ENCODE data around the gene PCNX2.

DNA sequence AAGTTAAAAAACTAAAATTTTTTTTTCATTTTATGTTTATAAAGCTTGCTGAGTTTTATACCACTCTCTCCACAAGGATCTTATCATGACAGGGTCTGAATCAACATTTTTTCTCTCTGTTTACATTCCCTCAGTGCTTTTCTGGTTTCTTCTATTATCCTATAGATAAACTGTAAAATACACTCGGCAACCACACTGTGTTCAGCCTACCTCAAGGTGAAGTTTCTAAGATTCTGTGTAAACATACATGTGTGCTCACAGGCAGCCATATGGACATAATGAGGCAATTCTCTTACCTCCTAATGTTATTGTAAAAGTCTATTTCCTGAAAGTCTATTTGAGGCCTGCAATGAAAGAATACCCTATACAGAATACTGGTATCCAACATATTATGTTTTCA lies 230.5 kb downstream of the PCNX2 start:
- no peak for TF ChIP-seq EZH2 (IDR thresholded peaks at IDR 0.05; ENCODE audit: borderline replicate concordance, low read depth, low read length, poor library complexity, severe bottlenecking)
- TF ChIP-seq, protein P1, sequence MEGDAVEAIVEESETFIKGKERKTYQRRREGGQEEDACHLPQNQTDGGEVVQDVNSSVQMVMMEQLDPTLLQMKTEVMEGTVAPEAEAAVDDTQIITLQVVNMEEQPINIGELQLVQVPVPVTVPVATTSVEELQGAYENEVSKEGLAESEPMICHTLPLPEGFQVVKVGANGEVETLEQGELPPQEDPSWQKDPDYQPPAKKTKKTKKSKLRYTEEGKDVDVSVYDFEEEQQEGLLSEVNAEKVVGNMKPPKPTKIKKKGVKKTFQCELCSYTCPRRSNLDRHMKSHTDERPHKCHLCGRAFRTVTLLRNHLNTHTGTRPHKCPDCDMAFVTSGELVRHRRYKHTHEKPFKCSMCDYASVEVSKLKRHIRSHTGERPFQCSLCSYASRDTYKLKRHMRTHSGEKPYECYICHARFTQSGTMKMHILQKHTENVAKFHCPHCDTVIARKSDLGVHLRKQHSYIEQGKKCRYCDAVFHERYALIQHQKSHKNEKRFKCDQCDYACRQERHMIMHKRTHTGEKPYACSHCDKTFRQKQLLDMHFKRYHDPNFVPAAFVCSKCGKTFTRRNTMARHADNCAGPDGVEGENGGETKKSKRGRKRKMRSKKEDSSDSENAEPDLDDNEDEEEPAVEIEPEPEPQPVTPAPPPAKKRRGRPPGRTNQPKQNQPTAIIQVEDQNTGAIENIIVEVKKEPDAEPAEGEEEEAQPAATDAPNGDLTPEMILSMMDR (conservative IDR thresholded peaks at IDR 0.05; ENCODE audit: low read depth, low read length) = no peak
